ENCODE measurements around the gene SYCP2L. TPM values are rescaled to one million over a fixed set of nuclear protein-coding genes. Genes with fewer than 3 reads are reported as not detected.

SYCP2L gene
- total and polyA plus RNA-seq, 2 experiments from 2014 or later, result 10.5 to 11.0 TPM

GRCh38 chr6:11015102-11015501 is 128.2 kb downstream of the SYCP2L start (continued):
- TF ChIP-seq ZNF462 (CRISPR knock-in tag; IDR thresholded peaks at IDR 0.05) (no peak), ZNF331 (CRISPR knock-in tag; IDR thresholded peaks at IDR 0.05; ENCODE audit: low read depth) (no peak)

- DNase-seq (ENCODE audit: low spot score), result no peak
- no peak overlapping the region for H3K27ac Mint-ChIP-seq
- H3K36me3 Mint-ChIP-seq (ENCODE audit: low read depth), result no peaks in the 10 kb centered on the region
- Histone ChIP-seq H2AFZ (no peak overlapping the region), H3K27me3 (ENCODE audit: insufficient read depth) (no peaks in the 10 kb centered on the region), H3K79me2 (replicated peaks; ENCODE audit: insufficient read depth) (no peaks in the 10 kb centered on the region), H4K20me1 (replicated peaks; ENCODE audit: insufficient read depth) (no peaks in the 10 kb centered on the region), H3K4me2 (no peak overlapping the region), H3K9me2 (ENCODE audit: insufficient read depth) (no peaks in the 10 kb centered on the region), H3K4me1 (ENCODE audit: insufficient read depth) (peaks cover 4% of the 10 kb centered on the region), H3K27ac (ENCODE audit: low read depth) (no peak overlapping the region), H3K4me3 (no peak overlapping the region), H3F3A (replicated peaks; ENCODE audit: low read depth) (no peaks in the 10 kb centered on the region), H3K36me3 (ENCODE audit: insufficient read depth) (no peaks in the 10 kb centered on the region)
- H3K9me3 Mint-ChIP-seq, result no peaks in the 10 kb centered on the region
- H3K4me1 Mint-ChIP-seq, result peaks cover 20% of the 10 kb centered on the region
- ATAC-seq, result no peak
- peaks cover 3% of the 10 kb centered on the region for H3K27me3 Mint-ChIP-seq (ENCODE audit: insufficient read depth, low read depth, poor library complexity)
- TF ChIP-seq CREB1 (CRISPR knock-in tag; IDR thresholded peaks at IDR 0.05; ENCODE audit: low read depth) (no peak), EZH2 (IDR thresholded peaks at IDR 0.05; ENCODE audit: low read depth, unreplicated experiment) (no peak), ZNF114 (CRISPR knock-in tag; IDR thresholded peaks at IDR 0.05) (no peak), ETS1 (IDR thresholded peaks at IDR 0.05) (no peak), REST (IDR thresholded peaks at IDR 0.05; ENCODE audit: unreplicated experiment) (no peak), POLR2AphosphoS5 (IDR thresholded peaks at IDR 0.05; ENCODE audit: low read depth) (no peak), CTCF (conservative IDR thresholded peaks at IDR 0.05; ENCODE audit: low read depth in 2 of 2) (no peak), EZH2phosphoT487 (IDR thresholded peaks at IDR 0.05; ENCODE audit: unreplicated experiment) (no peak)
- no peak overlapping the region for H3K4me3 Mint-ChIP-seq
These were observed 129.6 kb downstream of the SYCP2L start for GRCh38 chr6:11016452-11016851.
